COLO668 (cell line): ENCODE results near the gene RNF224.
"Not testable (repeated sequence)": the region's sequence is repeated elsewhere in the genome, so short reads cannot be mapped to it uniquely, and the experiment has no call there.

Experiments
- DNase-seq: peaks from one replicate; lab custom pipeline; 2025; ENCODE audit not compliant: unreplicated experiment; lab: John Stamatoyannopoulos, UW

RNF224 gene

GRCh38 chr9:137237759-137238726 lies 10.7 kb downstream of the RNF224 start:
- peak; percentile 94 for DNase-seq

GRCh38 chr9:137239541-137240200 lies 12.4 kb downstream of the RNF224 start:
- not testable (repeated sequence) for DNase-seq

GRCh38 chr9:137240318-137240840 lies 13.1 kb downstream of the RNF224 start:
- DNase-seq, result peak; percentile 91

GRCh38 chr9:137240841-137241489 lies 13.7 kb downstream of the RNF224 start, which contains the start of gene TUBB4B:
TSS of gene TUBB4B (plus strand) at chr9:137241287. CDS start at chr9:137241361, 74 bp downstream.
- DNase-seq, result peak; percentile 99

GRCh38 chr9:137241490-137242268 lies 14.4 kb downstream of the RNF224 start:
- peak; percentile 68 for DNase-seq

GRCh38 chr9:137242269-137243203 lies 15.2 kb downstream of the RNF224 start:
- no peak for DNase-seq

GRCh38 chr9:137243266-137243625 lies 15.9 kb downstream of the RNF224 start:
- DNase-seq, result not testable (repeated sequence)

GRCh38 chr9:137243626-137244485 lies 16.6 kb downstream of the RNF224 start:
- peak; percentile 63 for DNase-seq

- DNase-seq, result peak; percentile 73
Observed at GRCh38 chr9:137244486-137245449, 17.5 kb downstream of the RNF224 start.

- DNase-seq, result peak; percentile 38
Observed at GRCh38 chr9:137245450-137246421, 18.4 kb downstream of the RNF224 start.

GRCh38 chr9:137247135-137247915 lies 20.0 kb downstream of the RNF224 start:
- DNase-seq, result peak; percentile 68

- DNase-seq, result no peak
Observed at GRCh38 chr9:137247916-137248175, 20.5 kb downstream of the RNF224 start.

- DNase-seq, result no peak
Observed at GRCh38 chr9:137250329-137251193, 23.3 kb downstream of the RNF224 start.

GRCh38 chr9:137251194-137251461 lies 23.8 kb downstream of the RNF224 start, which contains the start of gene STPG3:
TSS of gene STPG3 (plus strand) at chr9:137251286. CDS start at chr9:137251287, 1 bp downstream.
- no peak for DNase-seq
